ENCODE results near the gene PCNX2.

PCNX2 gene

GRCh38 chr1:233319272-233319671 is 23.7 kb upstream of the PCNX2 start:
- DNase-seq (ENCODE audit: low spot score), result no peak

GRCh38 chr1:233316473-233316872 is 20.9 kb upstream of the PCNX2 start:
- DNase-seq (ENCODE audit: low spot score), result no peak

- DNase-seq (ENCODE audit: low spot score), result no peak
These were observed 20.3 kb upstream of the PCNX2 start for GRCh38 chr1:233315718-233316301.

- DNase-seq (ENCODE audit: low spot score), result no peak
These were observed 18.1 kb upstream of the PCNX2 start for GRCh38 chr1:233313434-233314155.

GRCh38 chr1:233304489-233305102 is 9.1 kb upstream of the PCNX2 start:
- DNase-seq (ENCODE audit: low spot score), result no peak

GRCh38 chr1:233300326-233300725 is 4.8 kb upstream of the PCNX2 start:
- no peak for DNase-seq (ENCODE audit: low spot score)

- DNase-seq (ENCODE audit: low spot score), result no peak
These were observed 3.9 kb upstream of the PCNX2 start for GRCh38 chr1:233299450-233299849.

GRCh38 chr1:233295975-233296322 is 424 bp upstream of the PCNX2 start:
- DNase-seq (ENCODE audit: low spot score), result no peak

- peak; percentile 51 for DNase-seq (ENCODE audit: low spot score)
These were observed 650 bp downstream of the PCNX2 start for GRCh38 chr1:233294913-233295236.

- DNase-seq (ENCODE audit: low spot score), result no peak
These were observed 1.7 kb downstream of the PCNX2 start for GRCh38 chr1:233293556-233294446.

GRCh38 chr1:233290396-233291034 is 5.0 kb downstream of the PCNX2 start:
- no peak for DNase-seq (ENCODE audit: low spot score)

GRCh38 chr1:233289676-233290075 is 5.8 kb downstream of the PCNX2 start:
- no peak for DNase-seq (ENCODE audit: low spot score)

- no peak for DNase-seq (ENCODE audit: low spot score)
These were observed 13.0 kb downstream of the PCNX2 start for GRCh38 chr1:233282582-233282886.

GRCh38 chr1:233281711-233282581 is 13.6 kb downstream of the PCNX2 start:
- DNase-seq (ENCODE audit: low spot score), result no peak

GRCh38 chr1:233279971-233280370 is 15.6 kb downstream of the PCNX2 start:
- no peak for DNase-seq (ENCODE audit: low spot score)

- no peak for DNase-seq (ENCODE audit: low spot score)
These were observed 16.9 kb downstream of the PCNX2 start for GRCh38 chr1:233278631-233279030.

- no peak for DNase-seq (ENCODE audit: low spot score)
These were observed 17.6 kb downstream of the PCNX2 start for GRCh38 chr1:233277637-233278606.

GRCh38 chr1:233269656-233270055 is 25.9 kb downstream of the PCNX2 start:
- DNase-seq (ENCODE audit: low spot score), result no peak

- no peak for DNase-seq (ENCODE audit: low spot score)
These were observed 27.0 kb downstream of the PCNX2 start for GRCh38 chr1:233268389-233269022.

GRCh38 chr1:233261695-233262094 is 33.8 kb downstream of the PCNX2 start:
- no peak for DNase-seq (ENCODE audit: low spot score)

Data from kidney capillary endothelial cell (primary cell).